SJCRH30 (cell line): ENCODE results near the gene DOCK1. TPM values are rescaled to one million over a fixed set of nuclear protein-coding genes. Genes with fewer than 3 reads are reported as not detected.

Source experiments
- DNase-seq, 2 experiments: peaks; one replicate each; pipeline ENCODE4 v3.0.0-alpha.2; 2015 to 2020
- H3K27ac ChIP-seq: fragments of 250-450 bp; sonication (Bioruptor Pico); 2 replicates; pipeline ENCODE4 v1.5.1; 2020; ENCODE audit warnings: mild to moderate bottlenecking, moderate library complexity
- H3K27me3 ChIP-seq: fragments of 250-450 bp; sonication (Bioruptor Pico); 2 replicates; pipeline ENCODE4 v1.5.1; 2020; ENCODE audit warnings: mild to moderate bottlenecking, moderate library complexity
- H3K36me3 ChIP-seq: fragments of 250-450 bp; sonication (Bioruptor Pico); 2 replicates; pipeline ENCODE4 v1.5.1; 2020; ENCODE audit warnings: mild to moderate bottlenecking, moderate library complexity
- H3K4me1 ChIP-seq: fragments of 250-450 bp; sonication (Bioruptor Pico); 2 replicates; pipeline ENCODE4 v1.5.1; 2020; ENCODE audit warnings: mild to moderate bottlenecking, moderate library complexity
- H3K4me3 ChIP-seq: fragments of 250-450 bp; sonication (Bioruptor Pico); 2 replicates; pipeline ENCODE4 v1.5.1; 2020; ENCODE audit warnings: mild to moderate bottlenecking, moderate library complexity
- H3K9me3 ChIP-seq: fragments of 250-450 bp; sonication (Bioruptor Pico); replicated peaks from 2 replicates; pipeline ENCODE4 v1.5.1; 2020; ENCODE audit warnings: mild to moderate bottlenecking, moderate library complexity
- total RNA-seq: library from RNA; depleted of rRNA; stranded (reverse); fragments of >200 nt; shearing (Covaris generic); gene quantifications from 2 replicates; pipeline ENCODE4 v1.2.3, GENCODE V29; 2014

The DOCK1 gene
- total RNA-seq, 1 experiment from 2014 or later: 53.8 TPM

DNA sequence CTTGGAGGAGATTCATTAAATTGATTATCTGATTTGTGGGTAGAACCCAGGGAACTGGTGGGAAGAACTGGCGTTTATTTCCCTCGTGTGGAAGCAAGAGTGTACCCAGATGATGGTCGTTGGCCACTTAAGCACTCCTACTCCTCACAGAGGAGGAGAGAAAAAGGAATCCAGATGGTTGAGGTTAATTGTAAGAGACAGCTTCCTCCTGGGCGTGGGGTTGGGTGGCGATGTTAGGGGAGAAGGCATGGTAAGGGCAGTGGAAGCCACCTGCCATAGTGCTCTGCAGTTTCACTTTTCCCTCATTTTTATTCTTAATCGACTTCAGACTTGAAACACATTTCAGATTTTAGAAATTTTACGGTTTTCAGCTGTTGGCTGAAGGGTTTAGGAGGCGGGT lies 104.1 kb downstream of the DOCK1 start:
- Histone ChIP-seq H3K36me3 (peaks cover 14% of the 10 kb centered on the region), H3K4me1 (peaks cover 7% of the 10 kb centered on the region; the same call in 1 of the 2 replicates), H3K27ac (no peak overlapping the region), H3K4me3 (no peak overlapping the region), H3K9me3 (no peaks in the 10 kb centered on the region), H3K27me3 (no peaks in the 10 kb centered on the region)
- no peak for DNase-seq

DNA sequence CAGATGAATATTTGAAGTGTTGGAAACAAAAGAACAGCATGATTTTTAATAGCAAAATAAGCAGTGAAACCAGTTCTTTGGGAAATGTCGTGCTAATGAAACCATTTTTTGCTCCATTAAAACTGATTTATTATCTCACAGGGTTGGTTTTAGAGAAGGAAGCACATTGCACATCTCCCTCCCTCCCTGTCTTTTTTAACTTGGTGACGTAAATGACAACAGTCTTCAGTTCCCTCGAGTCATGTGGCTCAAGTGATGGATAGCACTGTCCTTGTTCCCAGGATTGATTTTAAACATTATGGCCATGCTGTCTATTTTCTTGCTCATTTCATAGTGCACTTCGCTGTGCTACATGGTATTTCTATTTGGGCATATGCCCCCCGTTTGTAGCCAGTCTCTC lies 105.9 kb downstream of the DOCK1 start:
- no peaks in the 10 kb centered on the region for H3K27me3 ChIP-seq
- no peak for DNase-seq
- H3K27ac ChIP-seq: no peak overlapping the region
- peaks cover 7% of the 10 kb centered on the region; the same call in 1 of the 2 replicates for H3K4me1 ChIP-seq
- no peak overlapping the region for H3K4me3 ChIP-seq
- no peaks in the 10 kb centered on the region for H3K9me3 ChIP-seq
- peaks cover 9% of the 10 kb centered on the region; the same call in 1 of the 2 replicates for H3K36me3 ChIP-seq

DNA sequence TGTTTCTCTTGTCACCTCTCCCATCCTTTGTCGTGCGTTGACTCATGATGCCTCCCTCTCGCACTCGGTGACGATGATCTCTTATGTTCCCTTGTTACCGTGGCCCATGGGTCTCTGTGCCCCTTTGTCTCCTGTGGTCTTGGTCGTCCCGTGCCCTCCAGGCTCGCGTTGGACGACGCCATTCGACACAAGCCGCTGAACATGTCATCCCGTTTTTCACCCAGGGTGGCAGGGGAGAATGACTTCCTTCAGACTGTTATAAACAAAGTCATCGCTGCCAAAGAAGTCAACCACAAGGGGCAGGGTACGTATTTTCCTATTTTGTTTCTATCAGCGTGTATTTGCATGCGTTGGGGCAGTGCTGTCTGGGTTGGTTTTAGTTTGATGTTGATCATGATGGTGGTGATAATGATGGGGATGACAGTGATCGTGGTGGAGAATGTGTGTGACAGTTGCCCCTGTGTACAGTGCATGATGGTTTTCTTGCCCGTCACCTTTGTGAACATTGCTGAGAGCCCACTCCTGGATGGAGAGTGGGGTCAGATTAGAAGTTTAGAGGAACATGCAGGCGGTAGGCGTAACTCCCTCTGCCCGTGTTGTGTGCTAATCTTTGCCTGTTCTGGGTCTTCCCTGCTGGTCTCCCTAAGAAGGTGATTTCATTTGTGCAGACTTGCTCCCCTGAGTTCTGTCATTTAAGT lies 107.0 kb downstream of the DOCK1 start:
- Histone ChIP-seq H3K36me3 (peaks cover 13% of the 10 kb centered on the region; the same call in 1 of the 2 replicates), H3K4me3 (no peak overlapping the region), H3K27me3 (no peaks in the 10 kb centered on the region), H3K27ac (no peak overlapping the region), H3K9me3 (no peaks in the 10 kb centered on the region), H3K4me1 (peaks cover 7% of the 10 kb centered on the region; the same call in 1 of the 2 replicates)
- no peak for DNase-seq

DNA sequence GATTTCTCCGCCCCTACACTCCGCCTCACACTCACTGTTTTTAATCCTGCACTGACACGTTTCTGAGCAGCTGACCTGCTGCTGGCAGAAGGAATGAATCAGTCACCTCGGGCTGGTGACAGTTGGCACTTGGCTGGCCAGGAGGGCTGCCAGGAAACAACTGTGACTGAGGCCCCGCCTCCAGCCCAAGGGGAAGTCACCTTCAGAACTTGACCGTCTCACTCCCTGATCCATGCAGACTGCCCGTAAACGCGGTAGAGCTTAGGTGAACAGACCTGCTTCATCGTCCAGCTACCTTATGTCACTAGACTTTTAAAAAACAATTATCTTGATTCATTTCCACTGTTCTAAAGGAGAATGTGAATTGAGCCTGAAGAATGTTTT lies 107.5 kb downstream of the DOCK1 start:
- no peak overlapping the region for H3K4me3 ChIP-seq
- DNase-seq: peak; percentile 38 to 39
- no peaks in the 10 kb centered on the region for H3K9me3 ChIP-seq
- no peak overlapping the region for H3K27ac ChIP-seq
- peaks cover 15% of the 10 kb centered on the region; the same call in 1 of the 2 replicates for H3K36me3 ChIP-seq
- peaks cover 9% of the 10 kb centered on the region; the same call in 1 of the 2 replicates for H3K4me1 ChIP-seq
- no peaks in the 10 kb centered on the region for H3K27me3 ChIP-seq

DNA sequence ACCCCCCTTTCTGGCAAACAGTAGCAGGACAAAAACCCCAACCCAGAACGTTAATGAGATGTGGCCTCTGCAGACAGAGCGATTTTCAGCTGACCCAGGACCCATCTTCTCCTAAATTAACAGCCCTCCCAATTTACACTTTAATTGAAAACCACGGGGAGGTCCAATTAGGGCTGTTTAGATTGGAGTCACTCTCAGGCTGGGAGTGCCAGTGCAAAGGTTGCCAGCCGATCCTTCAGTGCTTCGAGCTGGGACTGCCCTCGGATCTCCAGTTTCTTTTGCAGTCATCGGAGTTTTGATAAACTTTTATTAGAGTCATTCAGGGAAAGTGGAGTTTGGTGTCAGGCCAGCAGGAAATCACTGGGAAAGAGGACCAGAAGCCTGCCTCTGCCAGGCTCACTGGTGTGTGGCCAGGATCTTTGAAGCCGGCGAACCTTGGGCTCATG lies 108.0 kb downstream of the DOCK1 start:
- H3K4me1 ChIP-seq: peaks cover 9% of the 10 kb centered on the region; the same call in 1 of the 2 replicates
- no peaks in the 10 kb centered on the region for H3K9me3 ChIP-seq
- H3K4me3 ChIP-seq: no peak overlapping the region
- H3K27me3 ChIP-seq: no peaks in the 10 kb centered on the region
- no peak overlapping the region for H3K27ac ChIP-seq
- no peak for DNase-seq
- H3K36me3 ChIP-seq: peaks cover 15% of the 10 kb centered on the region; the same call in 1 of the 2 replicates

DNA sequence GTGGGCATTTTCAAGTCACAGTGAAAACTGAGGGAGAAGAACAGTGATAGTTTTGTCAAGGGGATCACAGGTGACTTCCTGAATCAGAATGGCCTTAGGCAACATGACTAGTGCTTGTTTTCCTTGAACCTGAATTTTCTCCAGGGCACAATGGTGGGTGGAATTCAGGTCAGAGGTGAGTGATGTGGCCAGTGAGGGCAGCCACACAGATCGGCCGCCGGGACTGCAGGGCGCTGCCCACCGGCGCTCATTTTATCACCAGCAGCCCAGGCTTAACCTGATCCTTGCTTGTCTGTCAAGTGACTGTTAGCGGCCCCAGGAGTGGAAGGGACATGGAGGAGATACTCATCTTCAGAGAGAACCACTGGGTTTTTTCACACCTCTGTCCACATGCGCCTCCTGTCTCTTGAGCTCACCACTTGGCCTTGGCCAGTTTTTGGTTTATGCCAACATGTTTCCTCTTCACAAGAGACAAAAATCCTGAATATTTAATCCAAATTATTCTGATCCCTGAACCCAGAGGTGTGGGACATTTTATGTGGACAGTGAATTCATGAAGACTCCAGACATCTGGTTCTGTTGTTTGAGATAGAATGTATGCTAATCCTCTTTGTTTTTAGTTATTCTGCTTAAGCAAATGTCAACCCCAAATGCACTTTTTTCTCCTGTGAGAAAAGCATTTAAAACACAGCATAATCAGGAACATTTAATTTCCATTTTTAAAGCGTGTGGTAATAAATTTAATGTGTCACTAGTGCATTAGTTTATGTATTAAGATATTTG lies 108.7 kb downstream of the DOCK1 start:
- peaks cover 9% of the 10 kb centered on the region; the same call in 1 of the 2 replicates for H3K4me1 ChIP-seq
- peaks cover 14% of the 10 kb centered on the region; the same call in 1 of the 2 replicates for H3K36me3 ChIP-seq
- H3K27ac ChIP-seq: no peak overlapping the region
- no peaks in the 10 kb centered on the region for H3K27me3 ChIP-seq
- H3K9me3 ChIP-seq: no peaks in the 10 kb centered on the region
- DNase-seq: no peak
- H3K4me3 ChIP-seq: no peak overlapping the region

DNA sequence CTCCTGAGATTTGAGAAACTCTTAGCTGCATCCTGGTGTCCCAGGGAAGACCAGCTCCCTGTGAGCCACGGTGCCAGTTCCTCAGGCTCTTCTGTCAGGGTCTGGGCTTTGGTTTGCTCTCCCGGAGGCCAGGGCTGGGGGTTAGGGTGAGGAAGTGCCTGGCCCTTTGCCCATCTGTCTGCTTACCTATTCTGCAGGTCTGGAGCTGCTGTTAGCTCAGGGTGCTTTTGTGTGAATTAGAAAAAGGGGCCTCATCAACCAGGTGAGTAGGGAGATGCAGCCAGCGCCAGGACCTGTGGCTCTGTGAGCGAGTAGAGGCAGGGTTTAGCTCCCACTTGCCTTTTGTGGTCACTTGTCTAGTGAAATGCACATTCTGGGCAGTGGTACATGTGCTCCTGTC lies 109.4 kb downstream of the DOCK1 start:
- Histone ChIP-seq H3K27ac (no peak overlapping the region), H3K4me3 (no peak overlapping the region), H3K4me1 (peaks cover 9% of the 10 kb centered on the region; the same call in 1 of the 2 replicates), H3K27me3 (no peaks in the 10 kb centered on the region), H3K36me3 (peaks cover 14% of the 10 kb centered on the region; the same call in 1 of the 2 replicates), H3K9me3 (no peaks in the 10 kb centered on the region)
- no peak for DNase-seq

DNA sequence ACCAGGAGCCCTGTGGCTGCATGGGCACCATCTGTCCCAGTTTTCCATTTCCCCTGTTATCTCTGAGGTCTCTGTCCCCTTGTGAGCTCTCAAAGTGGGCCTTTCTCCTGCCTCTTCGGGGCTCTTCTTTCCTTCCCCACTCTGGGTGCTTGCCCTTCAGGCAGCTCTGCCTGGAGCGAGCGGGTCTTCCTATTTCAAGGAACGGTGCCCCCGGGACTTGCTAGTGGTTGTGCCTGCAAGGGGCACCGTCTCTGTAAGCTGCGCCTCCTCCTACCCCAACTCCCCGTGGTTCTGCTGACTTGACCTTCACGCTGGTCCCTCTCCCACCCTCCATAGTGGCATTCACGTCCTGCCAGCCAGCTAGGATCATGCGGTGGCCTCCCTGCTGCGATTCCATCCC lies 110.1 kb downstream of the DOCK1 start:
- H3K9me3 ChIP-seq: no peaks in the 10 kb centered on the region
- peaks cover 9% of the 10 kb centered on the region; the same call in 1 of the 2 replicates for H3K4me1 ChIP-seq
- no peaks in the 10 kb centered on the region for H3K27me3 ChIP-seq
- H3K4me3 ChIP-seq: no peak overlapping the region
- DNase-seq: no peak
- no peak overlapping the region for H3K27ac ChIP-seq
- peaks cover 15% of the 10 kb centered on the region; the same call in 1 of the 2 replicates for H3K36me3 ChIP-seq

DNA sequence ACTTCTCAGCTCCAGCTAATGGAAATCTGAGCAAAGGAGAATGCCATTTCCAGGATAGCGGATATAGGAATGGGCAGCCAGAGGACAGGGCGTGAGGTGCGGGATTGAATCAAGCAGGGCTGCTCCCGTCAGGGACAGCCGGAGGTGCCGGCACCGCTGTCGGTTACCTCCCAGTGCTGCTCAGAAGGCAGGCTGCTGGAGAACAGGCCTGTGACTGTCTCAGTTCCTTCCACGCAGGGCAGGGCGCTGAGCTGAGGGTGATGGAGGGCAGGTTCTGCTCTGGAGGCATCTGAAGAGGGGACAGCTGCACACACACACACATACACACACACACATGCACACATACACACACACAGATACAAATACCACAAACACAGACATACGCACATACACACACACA lies 111.1 kb downstream of the DOCK1 start:
- Histone ChIP-seq H3K36me3 (peaks cover 15% of the 10 kb centered on the region; the same call in 1 of the 2 replicates), H3K4me1 (peaks cover 9% of the 10 kb centered on the region; the same call in 1 of the 2 replicates)
- DNase-seq: no peak

DNA sequence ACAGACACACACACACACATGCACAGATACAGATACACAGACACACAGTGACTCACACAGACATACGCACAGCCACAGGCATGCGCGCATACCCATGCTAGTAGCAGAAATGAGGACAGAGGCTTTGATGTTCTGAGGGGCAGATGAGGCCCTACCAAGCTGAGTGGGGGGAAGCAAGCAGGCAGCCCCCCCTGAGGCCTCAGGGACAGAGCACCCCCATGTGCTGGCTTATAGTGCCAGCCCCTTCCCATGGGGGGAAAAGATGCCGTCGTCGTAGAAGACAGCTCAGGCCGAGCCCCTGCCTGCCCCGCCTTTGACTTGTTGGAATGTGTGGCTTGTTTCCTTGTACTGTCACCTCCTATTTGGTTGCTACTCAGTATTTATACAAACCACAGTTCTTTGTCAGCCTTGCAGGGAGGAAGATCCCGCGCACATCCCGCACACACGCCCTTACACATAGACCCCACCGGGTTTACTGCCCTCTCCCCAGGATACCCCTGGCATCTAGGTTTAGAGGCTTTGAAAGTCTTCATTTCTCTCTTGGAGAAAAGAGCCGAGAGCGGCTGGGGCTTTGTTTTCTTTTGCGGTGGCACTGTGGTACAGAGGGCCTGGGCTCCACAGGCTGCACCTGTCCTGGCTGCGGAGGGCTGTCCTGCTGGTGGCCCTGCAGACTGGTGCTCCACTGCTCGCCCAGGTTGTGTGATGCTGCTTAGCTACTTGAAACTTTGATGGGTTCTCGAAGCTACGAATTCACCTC lies 112.5 kb downstream of the DOCK1 start:
- Histone ChIP-seq H3K4me1 (peaks cover 4% of the 10 kb centered on the region; the same call in 1 of the 2 replicates), H3K27ac (no peak overlapping the region), H3K4me3 (no peak overlapping the region), H3K36me3 (peaks cover 16% of the 10 kb centered on the region; the same call in 1 of the 2 replicates), H3K27me3 (no peaks in the 10 kb centered on the region), H3K9me3 (no peaks in the 10 kb centered on the region)
- DNase-seq: no peak

More for the DNA sequence above, 111.1 kb downstream of the DOCK1 start:
- no peaks in the 10 kb centered on the region for H3K27me3 ChIP-seq
- no peak overlapping the region for H3K27ac ChIP-seq
- H3K4me3 ChIP-seq: no peak overlapping the region
- no peaks in the 10 kb centered on the region for H3K9me3 ChIP-seq

DNA sequence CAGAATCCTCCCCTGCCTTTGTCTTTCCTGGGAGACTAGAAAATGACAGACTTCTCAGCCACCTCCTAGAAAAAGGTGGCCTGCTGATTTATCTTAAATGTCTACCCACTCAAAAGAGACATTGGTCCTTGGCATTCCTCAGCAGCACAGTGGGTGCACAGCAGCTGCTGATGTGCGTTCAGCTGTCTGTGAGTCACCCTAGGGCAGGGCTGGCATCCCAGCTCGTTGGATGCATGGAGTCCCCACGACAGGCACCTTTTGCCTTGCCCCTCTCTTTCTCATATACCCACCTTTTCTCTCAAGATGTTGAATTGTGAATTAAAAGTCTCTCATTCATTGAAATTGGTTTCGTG lies 113.0 kb downstream of the DOCK1 start:
- peak; percentile 18 to 27 for DNase-seq
- H3K27me3 ChIP-seq: no peaks in the 10 kb centered on the region
- H3K27ac ChIP-seq: no peak overlapping the region
- H3K36me3 ChIP-seq: peaks cover 20% of the 10 kb centered on the region; the same call in 1 of the 2 replicates
- no peak overlapping the region for H3K4me3 ChIP-seq
- peaks cover 2% of the 10 kb centered on the region; the same call in 1 of the 2 replicates for H3K4me1 ChIP-seq
- no peaks in the 10 kb centered on the region for H3K9me3 ChIP-seq

DNA sequence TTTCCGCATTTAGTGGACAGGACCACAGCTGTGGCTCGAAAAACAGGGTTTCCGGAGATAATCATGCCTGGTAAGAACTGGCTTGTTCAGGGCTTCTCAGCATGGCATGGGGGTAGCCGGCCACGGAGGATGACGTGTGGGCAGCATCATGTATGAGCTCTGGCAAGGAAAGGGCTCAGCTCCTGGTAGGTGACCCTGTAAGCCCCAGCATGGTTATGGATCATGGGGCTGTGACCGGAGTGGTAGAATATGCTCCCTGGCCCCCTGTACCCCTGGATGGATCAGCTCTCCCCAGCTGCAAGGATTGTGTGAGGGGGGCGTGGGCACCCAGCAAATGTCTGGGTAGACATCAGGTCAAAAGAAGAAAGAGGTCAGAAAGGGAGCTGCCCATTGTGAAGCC lies 113.5 kb downstream of the DOCK1 start:
- Histone ChIP-seq H3K4me1 (peaks cover 2% of the 10 kb centered on the region; the same call in 1 of the 2 replicates), H3K9me3 (no peaks in the 10 kb centered on the region), H3K27ac (no peak overlapping the region), H3K4me3 (no peak overlapping the region), H3K36me3 (peaks cover 20% of the 10 kb centered on the region; the same call in 1 of the 2 replicates), H3K27me3 (no peaks in the 10 kb centered on the region)
- DNase-seq: no peak

DNA sequence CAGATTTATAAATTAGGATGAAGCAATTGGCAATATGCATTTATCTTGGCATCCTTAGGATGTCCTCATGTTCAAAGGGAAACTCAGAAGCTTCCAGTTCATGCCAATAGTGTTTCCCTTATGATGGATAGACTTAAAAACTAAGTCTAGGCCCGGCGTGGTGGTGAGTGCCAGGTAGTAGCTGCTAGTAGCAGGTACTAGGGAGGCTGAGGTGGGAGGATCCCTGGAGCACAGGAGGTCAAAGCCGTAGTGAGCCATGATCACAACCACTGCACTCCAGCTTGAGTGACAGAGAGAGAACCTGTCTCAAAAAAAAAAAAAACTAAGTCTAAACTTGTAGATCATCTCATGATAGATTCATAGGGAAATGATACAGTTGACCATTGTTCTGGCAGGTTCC lies 115.0 kb downstream of the DOCK1 start:
- Histone ChIP-seq H3K27me3 (no peaks in the 10 kb centered on the region), H3K4me1 (peaks cover 2% of the 10 kb centered on the region; the same call in 1 of the 2 replicates), H3K4me3 (no peak overlapping the region), H3K27ac (no peak overlapping the region), H3K9me3 (no peaks in the 10 kb centered on the region), H3K36me3 (peaks cover 28% of the 10 kb centered on the region; the same call in 1 of the 2 replicates)
- DNase-seq: no peak

DNA sequence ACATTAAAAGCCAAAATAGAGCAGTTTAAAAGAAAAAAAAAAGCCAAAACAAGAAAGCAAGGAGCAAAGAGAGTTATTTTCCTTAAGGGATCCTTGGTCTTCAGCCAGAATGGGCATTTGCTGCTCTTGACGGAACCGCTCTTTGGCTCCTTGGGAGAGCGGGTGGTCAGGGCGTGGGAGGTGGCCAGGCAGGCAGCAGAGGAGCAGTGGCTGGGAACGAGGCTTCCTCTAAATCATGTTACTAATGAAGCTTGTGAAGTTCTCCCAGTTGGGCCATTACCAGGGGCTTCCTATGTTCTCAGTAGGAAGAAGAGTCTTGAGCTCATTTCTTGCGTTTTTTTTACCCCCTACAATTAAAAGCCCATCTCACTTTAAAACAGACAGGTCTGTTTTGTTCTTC lies 116.6 kb downstream of the DOCK1 start:
- peaks cover 33% of the 10 kb centered on the region; the same call in 1 of the 2 replicates for H3K36me3 ChIP-seq
- DNase-seq: no peak
- no peaks in the 10 kb centered on the region for H3K27me3 ChIP-seq
- no peak overlapping the region for H3K4me3 ChIP-seq
- no peak overlapping the region for H3K27ac ChIP-seq
- H3K9me3 ChIP-seq: no peaks in the 10 kb centered on the region
- peaks cover 2% of the 10 kb centered on the region; the same call in 1 of the 2 replicates for H3K4me1 ChIP-seq
